Raji (cell line): ENCODE results near the gene COL7A1.

Experiments used
- POLR2A ChIP-seq: IDR thresholded peaks from 2 replicates; pipeline ENCODE4 v1.6.1; 2011; ENCODE audit warnings: low read depth, low read length, control low read depth; ENCODE audit not compliant: insufficient read depth

Gene COL7A1

GRCh38 chr3:48585411-48585810, 9.7 kb downstream of the COL7A1 start:
- TF ChIP-seq POLR2A = no peak

DNA sequence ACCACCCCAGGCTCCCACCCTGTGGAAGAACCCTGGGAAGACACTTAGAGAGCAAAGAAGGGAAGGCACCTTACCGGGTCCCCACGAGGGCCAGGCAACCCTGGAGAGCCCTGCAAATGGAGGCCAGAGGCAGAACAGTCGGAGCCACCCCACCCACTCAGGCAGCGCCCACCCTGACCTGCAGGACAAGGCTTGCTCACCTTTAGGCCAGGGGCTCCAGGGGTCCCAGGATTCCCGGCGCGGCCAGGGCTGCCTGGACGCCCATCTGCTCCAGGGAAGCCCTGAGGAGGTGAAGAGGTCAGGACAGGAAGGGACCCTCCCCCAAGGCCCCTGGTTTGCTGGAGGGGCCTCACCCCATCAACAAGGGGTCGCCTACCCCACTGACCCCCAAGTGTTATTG, 10.3 kb downstream of the COL7A1 start:
- no peak for TF ChIP-seq POLR2A

GRCh38 chr3:48581621-48582481, 13.3 kb downstream of the COL7A1 start:
- TF ChIP-seq POLR2A = no peak

DNA sequence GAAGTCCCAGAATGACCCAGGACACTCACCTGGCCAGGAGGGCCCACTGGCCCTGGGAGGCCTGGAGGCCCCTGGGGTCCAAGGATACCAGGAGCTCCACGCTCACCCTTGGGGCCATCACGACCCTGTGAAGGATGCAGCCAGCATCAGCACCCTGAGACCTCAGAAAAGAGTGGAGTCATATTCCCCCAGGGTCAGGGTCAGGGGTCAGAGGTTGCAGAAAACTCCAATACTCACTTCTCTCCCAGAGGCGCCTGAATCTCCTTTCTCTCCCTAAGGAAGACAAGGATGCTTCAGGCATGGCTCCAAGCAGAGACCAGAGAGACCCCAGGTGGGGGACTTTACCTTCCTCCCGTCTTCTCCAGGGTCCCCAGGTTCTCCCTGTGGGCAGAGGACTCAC, 18.5 kb downstream of the COL7A1 start:
- no peak for TF ChIP-seq POLR2A

- no peak for TF ChIP-seq POLR2A
Observed at GRCh38 chr3:48575366-48575765, 19.8 kb downstream of the COL7A1 start.

DNA sequence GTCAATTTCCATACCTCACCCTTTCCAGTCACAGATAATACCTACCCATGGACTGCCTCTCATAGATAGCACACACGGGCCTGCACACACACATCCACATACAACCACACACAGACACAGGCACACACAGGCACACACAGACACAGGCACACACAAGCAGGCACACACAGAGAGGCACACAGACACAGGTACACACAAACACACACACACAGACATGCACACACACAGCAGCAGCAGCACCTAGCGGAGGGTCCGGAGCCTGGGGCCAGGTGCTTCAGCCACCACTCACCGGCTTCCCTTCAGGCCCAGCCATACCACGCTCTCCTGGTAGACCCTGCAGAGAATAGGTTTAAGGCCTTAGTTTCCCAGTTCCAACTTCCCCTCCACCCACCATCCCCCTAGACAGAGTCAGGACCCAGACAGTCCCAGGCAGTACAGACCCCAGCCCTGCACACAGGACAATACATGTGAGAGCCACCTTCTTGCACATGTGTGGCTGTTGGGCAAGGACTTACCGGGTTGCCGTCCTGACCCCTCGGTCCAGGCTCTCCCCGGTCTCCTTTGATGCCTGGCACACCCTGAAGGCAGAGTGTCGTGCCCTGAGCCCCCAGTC, 21.1 kb downstream of the COL7A1 start:
- no peak for TF ChIP-seq POLR2A

DNA sequence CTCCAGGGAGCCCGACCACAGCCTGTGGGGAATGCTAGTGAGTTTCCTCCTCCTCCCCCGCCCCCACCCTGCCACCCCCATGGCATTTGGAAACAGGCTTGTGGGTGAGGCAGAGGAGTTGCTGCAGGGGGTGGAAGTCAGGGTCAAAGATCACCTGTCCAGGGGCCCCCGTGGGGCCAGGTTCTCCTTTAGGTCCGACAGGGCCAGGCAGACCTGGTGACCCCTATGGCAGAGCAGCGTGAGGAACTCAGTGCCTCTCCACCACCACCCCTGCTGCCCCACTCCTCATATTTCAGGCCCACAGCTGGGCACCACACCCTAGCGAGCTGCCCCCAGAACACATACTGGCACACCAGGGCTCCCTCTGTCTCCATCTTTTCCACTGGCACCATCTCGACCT, 22.6 kb downstream of the COL7A1 start:
- no peak for TF ChIP-seq POLR2A

GRCh38 chr3:48571938-48572337, 23.2 kb downstream of the COL7A1 start:
- TF ChIP-seq POLR2A = no peak

GRCh38 chr3:48569808-48570450, 25.2 kb downstream of the COL7A1 start:
- no peak for TF ChIP-seq POLR2A

- no peak for TF ChIP-seq POLR2A
Observed at GRCh38 chr3:48569400-48569799, 25.7 kb downstream of the COL7A1 start.

DNA sequence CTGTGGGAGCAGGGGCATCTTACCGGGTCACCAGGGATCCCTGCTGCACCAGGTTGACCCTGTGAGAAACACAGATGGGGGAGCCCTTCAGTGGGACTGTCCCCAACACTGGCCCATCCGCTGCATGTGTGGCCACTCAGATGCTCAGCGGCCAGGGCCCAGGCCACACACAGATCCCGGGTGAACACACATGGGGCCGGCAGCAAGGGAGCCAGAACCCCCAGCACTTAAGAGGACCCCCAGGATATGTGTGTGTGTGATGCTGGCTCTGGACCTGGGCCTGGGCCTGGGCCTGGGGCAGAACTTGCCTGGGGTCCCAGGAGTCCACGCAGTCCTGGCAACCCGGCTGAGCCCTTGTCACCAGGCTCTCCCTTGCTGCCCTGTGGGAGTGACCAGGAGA, 26.7 kb downstream of the COL7A1 start:
- no peak for TF ChIP-seq POLR2A

GRCh38 chr3:48567500-48567899, 27.6 kb downstream of the COL7A1 start:
- TF ChIP-seq POLR2A = no peak

GRCh38 chr3:48567090-48567489, 28.0 kb downstream of the COL7A1 start:
- no peak for TF ChIP-seq POLR2A

DNA sequence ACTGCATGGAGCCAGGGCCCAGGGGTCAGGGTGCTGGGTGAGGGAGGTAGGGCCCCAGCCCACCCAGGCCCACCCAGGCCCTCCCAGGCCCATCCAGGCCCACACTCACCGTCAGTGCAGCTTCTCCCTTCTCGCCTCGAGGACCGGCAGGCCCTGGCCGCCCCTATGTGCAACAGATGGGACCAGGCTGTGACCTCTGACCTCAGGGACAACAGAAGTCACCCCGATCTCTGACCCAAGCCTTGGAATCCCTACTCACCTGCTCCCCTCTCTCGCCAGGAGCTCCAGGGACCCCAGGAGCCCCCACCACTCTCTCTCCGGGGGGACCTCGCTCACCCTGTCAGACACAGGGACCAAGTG, 28.7 kb downstream of the COL7A1 start:
- TF ChIP-seq POLR2A = no peak

DNA sequence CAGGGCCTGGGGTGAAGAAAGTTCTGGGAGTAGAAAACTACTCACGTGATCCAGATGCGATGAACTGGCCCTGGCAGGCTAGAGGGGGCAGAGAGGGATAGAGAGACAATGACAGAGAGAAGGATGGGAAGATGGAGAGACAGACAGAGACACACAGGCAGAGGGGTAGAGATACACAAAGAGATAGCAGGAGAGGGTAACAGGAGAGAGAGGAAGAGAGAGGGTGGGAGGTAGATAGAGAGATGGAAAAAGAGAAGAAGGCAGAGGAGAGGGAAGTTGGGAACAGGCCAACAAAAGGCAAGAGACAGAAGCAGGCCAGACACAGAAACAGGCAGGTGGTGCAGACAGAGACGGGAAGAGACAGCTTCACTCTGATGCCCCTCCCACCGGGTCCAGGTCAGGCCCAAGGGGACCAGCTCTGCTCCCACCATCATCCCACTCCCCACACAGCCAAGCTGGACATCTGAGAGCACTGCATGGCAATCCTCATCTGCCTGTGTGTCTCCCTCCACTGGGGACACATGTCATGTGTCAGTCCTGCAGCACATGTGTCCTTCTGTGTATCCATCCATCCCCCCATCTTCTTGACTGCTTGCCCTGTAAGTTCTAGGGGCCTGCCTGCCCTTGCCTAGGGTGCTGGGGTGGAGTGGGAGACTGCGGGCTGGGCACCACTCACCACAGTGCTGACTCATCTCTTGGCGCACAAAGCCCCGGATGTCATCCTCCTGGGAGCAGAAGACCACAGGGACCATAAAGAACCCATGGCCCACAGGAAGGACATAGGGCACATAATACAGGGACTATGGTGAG, 29.3 kb downstream of the COL7A1 start:
- TF ChIP-seq POLR2A = no peak
